H1 (cell line): ENCODE measurements around the gene CBFA2T2.
"Not testable (repeated sequence)": the region's sequence is repeated elsewhere in the genome, so short reads cannot be mapped to it uniquely, and the experiment has no call there.

Source experiments
- KDM1A ChIP-seq: fragments of 200-600, 300-600 bp; sonication (generic); IDR thresholded peaks from 2 replicates; pipeline ENCODE4 v1.7.1; 2016; ENCODE audit warnings: mild to moderate bottlenecking, low read length, borderline replicate concordance
- POLR2A ChIP-seq, 2 experiments: IDR thresholded peaks; 1 replicate in 1 of 2; 2 replicates in 1 of 2; pipeline ENCODE4 v1.6.1; 2011; ENCODE audit warnings: low read depth in 2 of 2, low read length in 2 of 2, mild to moderate bottlenecking in 2 of 2; ENCODE audit errors: control extremely low read depth in 1 of 2
- TF ChIP-seq, protein P1 (sequence below), 3 experiments: IDR thresholded peaks; 1 replicate in 2 of 3; 2 replicates in 1 of 3; pipeline versions ENCODE4 v1.5.1 to v1.6.1; 2011; ENCODE audit warnings: low read length in 3 of 3, mild to moderate bottlenecking in 3 of 3, inconsistent platforms in 2 of 3, low read depth in 1 of 3, moderate library complexity in 1 of 3; ENCODE audit not compliant: insufficient read depth in 1 of 3; ENCODE audit errors: control extremely low read depth in 1 of 3

DNA sequence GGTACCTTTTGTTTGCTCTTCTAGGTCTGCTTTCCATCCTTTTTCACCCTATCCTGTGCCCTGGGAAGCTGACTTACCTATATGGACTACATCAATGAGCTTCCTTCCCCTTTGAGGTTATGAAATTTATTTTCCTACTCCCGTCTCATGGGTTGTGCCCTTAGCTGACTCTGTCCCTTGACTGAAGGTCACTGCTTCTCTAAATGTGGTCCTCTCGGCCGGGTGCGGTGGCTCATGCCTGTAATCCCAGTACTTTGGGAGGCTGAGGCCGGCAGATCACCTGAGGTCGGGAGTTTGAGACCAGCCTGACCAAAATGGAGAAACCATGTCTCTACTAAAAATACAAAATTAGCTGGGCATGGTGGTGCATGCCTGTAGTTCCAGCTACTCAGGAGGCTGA lies 6.9 kb downstream of the CBFA2T2 start:
- not testable (repeated sequence) for TF ChIP-seq POLR2A (IDR thresholded peaks at IDR 0.05; ENCODE audit: control extremely low read depth in 1 of 2, low read depth in 2 of 2, low read length in 2 of 2); KDM1A
- TF ChIP-seq, protein P1, sequence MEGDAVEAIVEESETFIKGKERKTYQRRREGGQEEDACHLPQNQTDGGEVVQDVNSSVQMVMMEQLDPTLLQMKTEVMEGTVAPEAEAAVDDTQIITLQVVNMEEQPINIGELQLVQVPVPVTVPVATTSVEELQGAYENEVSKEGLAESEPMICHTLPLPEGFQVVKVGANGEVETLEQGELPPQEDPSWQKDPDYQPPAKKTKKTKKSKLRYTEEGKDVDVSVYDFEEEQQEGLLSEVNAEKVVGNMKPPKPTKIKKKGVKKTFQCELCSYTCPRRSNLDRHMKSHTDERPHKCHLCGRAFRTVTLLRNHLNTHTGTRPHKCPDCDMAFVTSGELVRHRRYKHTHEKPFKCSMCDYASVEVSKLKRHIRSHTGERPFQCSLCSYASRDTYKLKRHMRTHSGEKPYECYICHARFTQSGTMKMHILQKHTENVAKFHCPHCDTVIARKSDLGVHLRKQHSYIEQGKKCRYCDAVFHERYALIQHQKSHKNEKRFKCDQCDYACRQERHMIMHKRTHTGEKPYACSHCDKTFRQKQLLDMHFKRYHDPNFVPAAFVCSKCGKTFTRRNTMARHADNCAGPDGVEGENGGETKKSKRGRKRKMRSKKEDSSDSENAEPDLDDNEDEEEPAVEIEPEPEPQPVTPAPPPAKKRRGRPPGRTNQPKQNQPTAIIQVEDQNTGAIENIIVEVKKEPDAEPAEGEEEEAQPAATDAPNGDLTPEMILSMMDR (IDR thresholded peaks at IDR 0.05; ENCODE audit: control extremely low read depth in 1 of 3, insufficient read depth in 1 of 3, low read depth in 1 of 3, low read length in 3 of 3) = not testable (repeated sequence)
